Cardiac muscle cell (in vitro differentiated cells and primary cell): ENCODE results near the gene RNF227. TPM values are rescaled to one million over a fixed set of nuclear protein-coding genes. Genes with fewer than 3 reads are reported as not detected.

Experiments
- DNase-seq, 2 donors: peaks; one replicate each; pipeline versions ENCODE4 v3.0.0 to v3.0.0-alpha.2; 2010 to 2017; ENCODE audit warnings: low read depth in 1 of 2, low spot score in 1 of 2
- H3K27ac ChIP-seq: fragments of 200-600 bp; sonication (generic); 2 replicates; pipeline ENCODE4 v1.5.1; 2016
- H3K27me3 ChIP-seq: fragments of 200-600 bp; sonication (generic); 2 replicates; pipeline ENCODE4 v1.6.0; 2016; ENCODE audit warnings: control low read depth
- H3K36me3 ChIP-seq: fragments of 200-600 bp; sonication (generic); 2 replicates; pipeline ENCODE4 v1.5.1; 2016; ENCODE audit warnings: control low read depth
- H3K4me1 ChIP-seq: fragments of 200-600 bp; sonication (generic); 2 replicates; pipeline ENCODE4 v1.8.1; 2017; ENCODE audit warnings: low read depth, mild to moderate bottlenecking, mixed run types
- H3K4me3 ChIP-seq: fragments of 200-600 bp; sonication (generic); 2 replicates; pipeline ENCODE4 v1.5.1; 2016; ENCODE audit warnings: mild to moderate bottlenecking
- H3K9me3 ChIP-seq: fragments of 200-600 bp; sonication (generic); 2 replicates; pipeline ENCODE4 v1.5.1; 2017; ENCODE audit warnings: low read depth, mild to moderate bottlenecking, control low read depth
- CTCF ChIP-seq: IDR thresholded peaks from 2 replicates; pipeline ENCODE4 v1.5.1; 2012; ENCODE audit warnings: low read depth, mild to moderate bottlenecking, low read length
- polyA plus RNA-seq: library from polyadenylated mRNA; unstranded; fragments of >200 nt; fragmentation: Nextera tagmentation; extraction: Ambion mirVana; gene quantifications from 2 replicates; pipeline ENCODE4 v1.2.1, GENCODE V29; 2016
- total RNA-seq: library from RNA; depleted of rRNA; stranded (reverse); fragments of >200 nt; gene quantifications from 2 replicates; pipeline ENCODE4 v1.2.3, GENCODE V29; 2016

Gene RNF227
- total and polyA plus RNA-seq, 2 experiments from 2014 or later, result 5.2 to 26.1 TPM

DNA sequence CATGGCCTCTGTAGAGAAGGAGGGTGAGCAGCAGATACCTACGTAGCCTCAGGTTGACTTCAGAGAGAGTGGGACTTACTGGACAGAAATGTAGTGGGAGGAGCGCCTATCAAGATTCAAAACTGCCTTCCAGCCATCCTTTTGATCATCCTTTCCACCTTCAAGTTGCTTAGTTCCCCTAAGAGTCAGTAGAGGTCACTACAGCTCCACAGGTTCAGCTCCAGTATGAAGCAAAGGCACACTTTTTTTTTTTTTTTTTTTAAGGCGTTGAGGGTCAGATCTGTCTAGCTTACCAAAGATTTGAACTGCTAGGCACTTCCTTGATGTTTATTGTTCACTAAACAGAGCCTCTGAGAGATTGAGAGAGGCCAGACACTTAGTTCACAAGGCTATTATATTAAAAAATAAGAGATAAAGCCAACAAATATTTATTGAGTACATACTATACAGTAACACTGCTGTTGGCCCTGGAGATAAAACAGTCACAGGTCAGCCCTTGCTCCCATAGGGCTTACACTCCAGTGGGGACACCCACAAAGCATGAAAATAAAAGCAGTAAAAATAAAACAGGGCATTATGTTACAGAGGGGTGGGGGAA, 3.1 kb downstream of the RNF227 start:
- peak; percentile 76 to 85 for DNase-seq
- peak; percentile 78 for TF ChIP-seq CTCF
- H3K4me3 ChIP-seq, result no peak overlapping the region
- peaks cover 11% of the 10 kb centered on the region for H3K4me1 ChIP-seq
- H3K9me3 ChIP-seq, result no peaks in the 10 kb centered on the region
- no peaks in the 10 kb centered on the region for H3K27me3 ChIP-seq
- H3K27ac ChIP-seq, result no peak overlapping the region
- H3K36me3 ChIP-seq, result peaks cover 11% of the 10 kb centered on the region

- no peak for TF ChIP-seq CTCF
- DNase-seq, result no peak
- peaks cover 8% of the 10 kb centered on the region for H3K4me1 ChIP-seq
Measured at GRCh38 chr17:7911116-7911515, 5.0 kb downstream of the RNF227 start.

DNA sequence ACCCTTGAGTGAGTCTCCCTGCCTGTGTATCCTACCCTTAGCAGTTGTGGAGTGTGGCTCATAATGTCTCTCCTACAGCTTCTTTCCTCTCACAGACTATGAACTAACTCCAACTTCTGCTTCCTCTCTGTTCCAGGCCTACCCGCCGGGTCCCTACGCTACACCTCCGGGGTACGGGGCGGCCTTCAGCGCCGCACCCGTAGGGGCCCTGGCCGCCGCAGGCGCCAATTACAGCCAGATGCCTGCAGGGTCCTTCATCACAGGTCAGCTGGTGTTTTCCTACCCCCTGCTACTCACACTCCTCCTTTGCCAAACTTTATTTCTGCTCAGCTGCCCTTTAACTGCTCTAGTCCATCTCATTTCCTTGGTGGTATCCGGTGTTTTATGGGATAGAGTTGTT, 5.4 kb downstream of the RNF227 start:
- Histone ChIP-seq H3K27me3 (no peaks in the 10 kb centered on the region), H3K4me3 (no peak overlapping the region), H3K27ac (no peak overlapping the region), H3K36me3 (peaks cover 20% of the 10 kb centered on the region), H3K4me1 (peaks cover 7% of the 10 kb centered on the region), H3K9me3 (no peaks in the 10 kb centered on the region)
- no peak for DNase-seq
- no peak for TF ChIP-seq CTCF

More at GRCh38 chr17:7911116-7911515, 5.0 kb downstream of the RNF227 start:
- Histone ChIP-seq H3K4me3 (no peak overlapping the region), H3K27me3 (no peaks in the 10 kb centered on the region), H3K27ac (no peak overlapping the region), H3K36me3 (peaks cover 20% of the 10 kb centered on the region), H3K9me3 (no peaks in the 10 kb centered on the region)

DNA sequence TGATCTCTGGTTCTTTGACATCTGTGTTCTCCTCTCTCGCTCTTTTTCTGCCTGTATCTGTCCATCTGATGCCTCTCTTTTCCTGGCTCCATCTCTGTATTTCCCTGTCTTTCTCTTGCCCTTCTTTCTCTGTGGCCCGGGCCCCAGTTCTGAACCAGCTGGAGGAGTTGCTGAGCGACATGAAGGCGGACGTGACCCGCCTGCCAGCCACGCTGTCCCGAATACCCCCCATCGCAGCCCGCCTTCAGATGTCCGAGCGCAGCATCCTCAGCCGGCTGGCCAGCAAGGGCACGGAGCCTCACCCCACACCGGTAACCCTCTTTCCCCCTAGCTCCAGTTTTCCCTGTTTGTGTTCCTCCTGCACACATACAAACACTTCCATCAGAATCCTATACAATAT, 5.8 kb downstream of the RNF227 start:
- no peak for TF ChIP-seq CTCF
- Histone ChIP-seq H3K36me3 (peaks cover 20% of the 10 kb centered on the region), H3K4me1 (peaks cover 5% of the 10 kb centered on the region), H3K9me3 (no peaks in the 10 kb centered on the region), H3K4me3 (no peak overlapping the region), H3K27me3 (no peaks in the 10 kb centered on the region), H3K27ac (no peak overlapping the region)
- no peak for DNase-seq

- TF ChIP-seq CTCF, result no peak
- H3K4me3 ChIP-seq, result no peak overlapping the region
- peaks cover 24% of the 10 kb centered on the region for H3K36me3 ChIP-seq
- H3K4me1 ChIP-seq, result no peaks in the 10 kb centered on the region
- no peaks in the 10 kb centered on the region for H3K27me3 ChIP-seq
- no peak overlapping the region for H3K27ac ChIP-seq
- no peak for DNase-seq
- no peaks in the 10 kb centered on the region for H3K9me3 ChIP-seq
Measured at GRCh38 chr17:7909089-7909488, 7.0 kb downstream of the RNF227 start.
